ENCODE measurements around the gene FXN. TPM values are rescaled to one million over a fixed set of nuclear protein-coding genes. Genes with fewer than 3 reads are reported as not detected.

The FXN gene
- total RNA-seq, 1 experiment from 2014 or later = 11.0 TPM

GRCh38 chr9:69074801-69075200 lies 39.2 kb downstream of the FXN start:
- POLR2A ChIA-PET (ENCODE audit: unreplicated experiment) = no interaction called here
- no TSS peak for BruUV-seq (replicated peaks)
- Histone ChIP-seq H3K9me2 (replicated peaks; ENCODE audit: low read length) (no peaks in the 10 kb centered on the region), H3K4me3 (ENCODE audit: low read length) (no peak overlapping the region), H3K79me2 (ENCODE audit: low read length) (no peaks in the 10 kb centered on the region), H3K9me3 (ENCODE audit: low read length) (no peaks in the 10 kb centered on the region), H4K20me1 (ENCODE audit: low read length) (no peaks in the 10 kb centered on the region), H3K27ac (ENCODE audit: low read length) (no peak overlapping the region), H2AFZ (ENCODE audit: low read length) (no peak overlapping the region), H3K36me3 (ENCODE audit: low read depth, low read length) (no peaks in the 10 kb centered on the region), H3K9ac (ENCODE audit: low read length) (no peak overlapping the region), H3K4me2 (ENCODE audit: low read length) (no peak overlapping the region), H3K4me1 (ENCODE audit: insufficient read depth, low read length) (no peaks in the 10 kb centered on the region), H3K27me3 (ENCODE audit: low read length) (no peaks in the 10 kb centered on the region), H3F3A (ENCODE audit: low read length, unreplicated experiment) (no peaks in the 10 kb centered on the region)
- DNase-seq (no peak), ATAC-seq (no peak)
- no peak for TF ChIP-seq EZH2 (IDR thresholded peaks at IDR 0.05; ENCODE audit: low read length, unreplicated experiment)
- no peak for TF ChIP-seq CTCF (conservative IDR thresholded peaks at IDR 0.05; ENCODE audit: low read depth, low read length)
- no peak for TF ChIP-seq EZH2phosphoT487 (IDR thresholded peaks at IDR 0.05; ENCODE audit: borderline replicate concordance, low read length)
- intact Hi-C loops (cut with micrococcal nuclease) = no loop called here
- CTCF ChIA-PET = no interaction called here

GRCh38 chr9:69076550-69076949 lies 41.0 kb downstream of the FXN start:
- ChIA-PET POLR2A (ENCODE audit: unreplicated experiment) (no interaction called here), CTCF (no interaction called here)
- no peak for TF ChIP-seq CTCF (conservative IDR thresholded peaks at IDR 0.05; ENCODE audit: low read depth, low read length)
- no peak for TF ChIP-seq EZH2phosphoT487 (IDR thresholded peaks at IDR 0.05; ENCODE audit: borderline replicate concordance, low read length)
- no peak for TF ChIP-seq EZH2 (IDR thresholded peaks at IDR 0.05; ENCODE audit: low read length, unreplicated experiment)
- Histone ChIP-seq H3K27me3 (ENCODE audit: low read length) (no peaks in the 10 kb centered on the region), H3K9me2 (replicated peaks; ENCODE audit: low read length) (no peaks in the 10 kb centered on the region), H4K20me1 (ENCODE audit: low read length) (no peaks in the 10 kb centered on the region), H3K9ac (ENCODE audit: low read length) (no peak overlapping the region), H2AFZ (ENCODE audit: low read length) (no peak overlapping the region), H3K27ac (ENCODE audit: low read length) (no peak overlapping the region), H3K36me3 (ENCODE audit: low read depth, low read length) (no peaks in the 10 kb centered on the region), H3K79me2 (ENCODE audit: low read length) (no peaks in the 10 kb centered on the region), H3K4me2 (ENCODE audit: low read length) (no peak overlapping the region), H3F3A (ENCODE audit: low read length, unreplicated experiment) (no peaks in the 10 kb centered on the region), H3K4me1 (ENCODE audit: insufficient read depth, low read length) (no peaks in the 10 kb centered on the region), H3K9me3 (ENCODE audit: low read length) (no peaks in the 10 kb centered on the region), H3K4me3 (ENCODE audit: low read length) (no peak overlapping the region)
- intact Hi-C loops (cut with micrococcal nuclease) = no loop called here
- ATAC-seq (no peak), DNase-seq (no peak)
- no TSS peak for BruUV-seq (replicated peaks)

- Histone ChIP-seq H3K4me1 (ENCODE audit: insufficient read depth, low read length) (no peaks in the 10 kb centered on the region), H3K36me3 (ENCODE audit: low read depth, low read length) (no peaks in the 10 kb centered on the region), H3F3A (ENCODE audit: low read length, unreplicated experiment) (no peaks in the 10 kb centered on the region), H3K9ac (ENCODE audit: low read length) (no peak overlapping the region), H3K9me2 (replicated peaks; ENCODE audit: low read length) (no peaks in the 10 kb centered on the region), H4K20me1 (ENCODE audit: low read length) (no peaks in the 10 kb centered on the region), H3K79me2 (ENCODE audit: low read length) (no peaks in the 10 kb centered on the region), H3K27ac (ENCODE audit: low read length) (no peak overlapping the region), H3K4me2 (ENCODE audit: low read length) (no peak overlapping the region), H2AFZ (ENCODE audit: low read length) (no peak overlapping the region), H3K9me3 (ENCODE audit: low read length) (no peaks in the 10 kb centered on the region), H3K4me3 (ENCODE audit: low read length) (no peak overlapping the region), H3K27me3 (ENCODE audit: low read length) (no peaks in the 10 kb centered on the region)
- intact Hi-C loops (cut with micrococcal nuclease) = no loop called here
- DNase-seq (no peak), ATAC-seq (no peak)
- BruUV-seq (replicated peaks) = no TSS peak
- ChIA-PET POLR2A (ENCODE audit: unreplicated experiment) (no interaction called here), CTCF (no interaction called here)
- TF ChIP-seq CTCF (conservative IDR thresholded peaks at IDR 0.05; ENCODE audit: low read depth, low read length) (no peak), EZH2 (IDR thresholded peaks at IDR 0.05; ENCODE audit: low read length, unreplicated experiment) (no peak), EZH2phosphoT487 (IDR thresholded peaks at IDR 0.05; ENCODE audit: borderline replicate concordance, low read length) (no peak)
These were observed 42.5 kb downstream of the FXN start for GRCh38 chr9:69078069-69078468.
